ENCODE measurements around the gene FBXW9. TPM values are rescaled to one million over a fixed set of nuclear protein-coding genes. Genes with fewer than 3 reads are reported as not detected.

FBXW9 gene
- total RNA-seq, result 1 to 10 TPM; 1.2 to 3.1 (median 2.1) TPM
- polyA plus RNA-seq, result 1 to 10 TPM; 1.2 to 4.6 TPM
- long read RNA-seq, donor 1, transcript FBXW9-201 (10 exons, 1,738 nt), result major isoform, 7 of 8 reads
- long read RNA-seq, donor 1, partial matches to known transcripts, result 1 of 8 reads
- long read RNA-seq, donor 1, other reads (novel, unspliced or antisense), result 0 of 8 reads
- long read RNA-seq, donor 2, partial matches to known transcripts, result 0 of 3 reads
- long read RNA-seq, donor 2, other reads (novel, unspliced or antisense), result 1 of 3 reads
- long read RNA-seq, donor 3, transcript FBXW9-201 (10 exons, 1,738 nt), result major isoform, 11 of 14 reads
- long read RNA-seq, donor 3, partial matches to known transcripts, result 1 of 14 reads
- long read RNA-seq, donor 3, other reads (novel, unspliced or antisense), result 2 of 14 reads

GRCh38 chr19:12696366-12697335, at the start of gene FBXW9:
TSS of gene FBXW9 (minus strand) at chr19:12696631. CDS start at chr19:12696581, 50 bp downstream.
- H3K9me3 ChIP-seq, result no peaks in the 10 kb centered on the region
- H3K27me3 ChIP-seq, result no peaks in the 10 kb centered on the region
- intact Hi-C loops (cut with DNase I), result no loop called here
- DNase-seq (peak; percentile 96 to 97), ATAC-seq (peak; percentile 89 to 96 (median 95))
- peak within 1 kb of the TSS in 9 of 10 donors; percentile 59 to 95 (median 90) for H3K27ac ChIP-seq
- H3K36me3 ChIP-seq, result peaks cover 0 to 39% (median 12%) of the 10 kb centered on the region in 9 donors
- WGBS, 2 donors, result 7% methylated on average over 59 of the region's 59 CpGs
- TF ChIP-seq CTCF (IDR thresholded peaks at IDR 0.05), result no peak
- H3K4me3 ChIP-seq, result peak within 1 kb of the TSS; percentile 72 to 100 (median 88)
- peaks cover 5 to 23% (median 16%) of the 10 kb centered on the region in 9 donors for H3K4me1 ChIP-seq

- 84 to 90% methylated on average over 22 of the region's 22 CpGs for WGBS, 2 donors
- peaks cover 0 to 14% (median 10%) of the 10 kb centered on the region in 7 donors for H3K27me3 ChIP-seq
- H3K4me3 ChIP-seq, result no peak overlapping the region
- H3K9me3 ChIP-seq, result peaks cover 0 to 9% (median 0%) of the 10 kb centered on the region in 11 donors
- H3K36me3 ChIP-seq, result peaks cover 0 to 77% (median 35%) of the 10 kb centered on the region in 9 donors
- no peak overlapping the region for H3K27ac ChIP-seq
- no peaks in the 10 kb centered on the region for H3K4me1 ChIP-seq
- no peak for DNase-seq
- intact Hi-C loops (cut with DNase I), result no loop called here
- ATAC-seq, result no peak
- TF ChIP-seq CTCF (IDR thresholded peaks at IDR 0.05), result no peak
These were observed 48.9 kb upstream of the FBXW9 start for GRCh38 chr19:12745166-12745897.

GRCh38 chr19:12737835-12738351, 41.5 kb upstream of the FBXW9 start:
- no peak for TF ChIP-seq CTCF (IDR thresholded peaks at IDR 0.05)
- no peak for DNase-seq
- intact Hi-C loops (cut with DNase I), result loop anchor here in 3 of 10 donors (1.0 to 2.0 kb wide), 3 partner anchors 15 to 55 kb away; partner anchors contain the start of genes HOOK2 (in 1 of the 3) and TNPO2 (in 1 of the 3)
- Histone ChIP-seq H3K4me3 (peak overlapping the region; percentile 68 to 93 (median 78)), H3K4me1 (peaks cover 14 to 44% (median 32%) of the 10 kb centered on the region in 9 donors), H3K27me3 (no peaks in the 10 kb centered on the region), H3K36me3 (peaks cover 0 to 46% (median 0%) of the 10 kb centered on the region in 9 donors), H3K27ac (peak overlapping the region in 7 of 10 donors; percentile 83 to 98 (median 93)), H3K9me3 (no peaks in the 10 kb centered on the region)
- no peak for ATAC-seq
- WGBS, 2 donors, result 11 to 12% methylated on average over 13 of the region's 13 CpGs

Measured in heart right ventricle (tissue), 16 donors.